ENCODE measurements around the gene CDC42.

Gene CDC42

GRCh38 chr1:22101199-22101598, 48.7 kb downstream of the CDC42 start:
- peaks cover 2% of the 10 kb centered on the region for H3K36me3 ChIP-seq (ENCODE audit: control insufficient read depth, insufficient read depth, low read length)
- WGBS (ENCODE audit: extremely low coverage, insufficient coverage, low lambda C conversion rate), result no CpG with 5 or more reads among the region's 1 CpG
- no peak overlapping the region for H2AK5ac ChIP-seq (ENCODE audit: low read length)

GRCh38 chr1:22101995-22102394, 49.5 kb downstream of the CDC42 start:
- Histone ChIP-seq H3K36me3 (ENCODE audit: control insufficient read depth, insufficient read depth, low read length) (no peaks in the 10 kb centered on the region), H2BK15ac (replicated peaks; ENCODE audit: low read depth) (no peak overlapping the region), H3K4me3 (ENCODE audit: low read length) (no peak overlapping the region), H4K8ac (ENCODE audit: low read depth, low read length) (no peak overlapping the region), H3K79me1 (ENCODE audit: low read length) (peaks cover 19% of the 10 kb centered on the region), H3K4ac (ENCODE audit: low read depth, low read length) (no peak overlapping the region), H3K79me2 (ENCODE audit: control insufficient read depth, insufficient read depth, low read length) (peaks cover 9% of the 10 kb centered on the region), H3K27ac (ENCODE audit: low read depth, low read length) (no peak overlapping the region), H3K18ac (ENCODE audit: low read length) (no peak overlapping the region), H3K23ac (ENCODE audit: low read length) (no peak overlapping the region), H3K4me2 (ENCODE audit: low read length) (no peak overlapping the region), H2BK5ac (ENCODE audit: low read length) (no peak overlapping the region), H2AK5ac (ENCODE audit: low read length) (no peak overlapping the region), H3K27me3 (ENCODE audit: insufficient read depth, low read length, poor library complexity) (no peaks in the 10 kb centered on the region), H3K56ac (ENCODE audit: low read length) (no peak overlapping the region), H4K5ac (ENCODE audit: low read length) (no peak overlapping the region), H2BK120ac (ENCODE audit: low read depth, low read length) (no peak overlapping the region), H3K4me1 (ENCODE audit: control insufficient read depth, low read depth, low read length) (no peaks in the 10 kb centered on the region), H3K9ac (ENCODE audit: low read length) (no peak overlapping the region)
- WGBS (ENCODE audit: extremely low coverage, insufficient coverage, low lambda C conversion rate), result no CpG with 5 or more reads among the region's 8 CpGs
- no peak for DNase-seq

More at GRCh38 chr1:22101199-22101598, 48.7 kb downstream of the CDC42 start:
- H3K4ac ChIP-seq (ENCODE audit: low read depth, low read length), result no peak overlapping the region
- H4K5ac ChIP-seq (ENCODE audit: low read length), result no peak overlapping the region
- no peak overlapping the region for H3K4me3 ChIP-seq (ENCODE audit: low read length)
- no peak overlapping the region for H3K4me2 ChIP-seq (ENCODE audit: low read length)
- H3K4me1 ChIP-seq (ENCODE audit: control insufficient read depth, low read depth, low read length), result no peaks in the 10 kb centered on the region
- DNase-seq, result no peak
- H2BK120ac ChIP-seq (ENCODE audit: low read depth, low read length), result no peak overlapping the region
- peaks cover 14% of the 10 kb centered on the region for H3K79me1 ChIP-seq (ENCODE audit: low read length)
- no peak overlapping the region for H3K56ac ChIP-seq (ENCODE audit: low read length)
- H2BK5ac ChIP-seq (ENCODE audit: low read length), result no peak overlapping the region
- no peak overlapping the region for H3K27ac ChIP-seq (ENCODE audit: low read depth, low read length)
- no peaks in the 10 kb centered on the region for H3K27me3 ChIP-seq (ENCODE audit: insufficient read depth, low read length, poor library complexity)
- peaks cover 2% of the 10 kb centered on the region for H3K79me2 ChIP-seq (ENCODE audit: control insufficient read depth, insufficient read depth, low read length)
- H3K18ac ChIP-seq (ENCODE audit: low read length), result no peak overlapping the region
- no peak overlapping the region for H2BK15ac ChIP-seq (replicated peaks; ENCODE audit: low read depth)
- no peak overlapping the region for H4K8ac ChIP-seq (ENCODE audit: low read depth, low read length)
- H3K9ac ChIP-seq (ENCODE audit: low read length), result no peak overlapping the region
- H3K23ac ChIP-seq (ENCODE audit: low read length), result no peak overlapping the region

GRCh38 chr1:22102746-22103145, 50.2 kb downstream of the CDC42 start:
- Histone ChIP-seq H3K36me3 (ENCODE audit: control insufficient read depth, insufficient read depth, low read length) (no peaks in the 10 kb centered on the region), H3K4me3 (ENCODE audit: low read length) (no peak overlapping the region), H3K4ac (ENCODE audit: low read depth, low read length) (no peak overlapping the region), H3K56ac (ENCODE audit: low read length) (no peak overlapping the region), H3K9ac (ENCODE audit: low read length) (no peak overlapping the region), H3K4me1 (ENCODE audit: control insufficient read depth, low read depth, low read length) (no peaks in the 10 kb centered on the region), H3K27ac (ENCODE audit: low read depth, low read length) (no peak overlapping the region), H4K5ac (ENCODE audit: low read length) (no peak overlapping the region), H2AK5ac (ENCODE audit: low read length) (no peak overlapping the region), H3K18ac (ENCODE audit: low read length) (no peak overlapping the region), H2BK15ac (replicated peaks; ENCODE audit: low read depth) (no peak overlapping the region), H3K79me1 (ENCODE audit: low read length) (peaks cover 20% of the 10 kb centered on the region), H2BK5ac (ENCODE audit: low read length) (no peak overlapping the region), H4K8ac (ENCODE audit: low read depth, low read length) (no peak overlapping the region), H2BK120ac (ENCODE audit: low read depth, low read length) (no peak overlapping the region), H3K27me3 (ENCODE audit: insufficient read depth, low read length, poor library complexity) (no peaks in the 10 kb centered on the region), H3K79me2 (ENCODE audit: control insufficient read depth, insufficient read depth, low read length) (peaks cover 9% of the 10 kb centered on the region), H3K4me2 (ENCODE audit: low read length) (no peak overlapping the region), H3K23ac (ENCODE audit: low read length) (no peak overlapping the region)
- no CpG with 5 or more reads among the region's 3 CpGs for WGBS (ENCODE audit: extremely low coverage, insufficient coverage, low lambda C conversion rate)
- DNase-seq, result no peak

GRCh38 chr1:22104094-22104493, 51.6 kb downstream of the CDC42 start:
- Histone ChIP-seq H4K8ac (ENCODE audit: low read depth, low read length) (no peak overlapping the region), H3K79me1 (ENCODE audit: low read length) (peaks cover 22% of the 10 kb centered on the region), H2AK5ac (ENCODE audit: low read length) (no peak overlapping the region), H2BK5ac (ENCODE audit: low read length) (no peak overlapping the region), H3K18ac (ENCODE audit: low read length) (no peak overlapping the region), H3K27me3 (ENCODE audit: insufficient read depth, low read length, poor library complexity) (no peaks in the 10 kb centered on the region), H2BK120ac (ENCODE audit: low read depth, low read length) (no peak overlapping the region), H3K23ac (ENCODE audit: low read length) (no peak overlapping the region), H3K9ac (ENCODE audit: low read length) (no peak overlapping the region), H3K27ac (ENCODE audit: low read depth, low read length) (no peak overlapping the region), H3K4me3 (ENCODE audit: low read length) (no peak overlapping the region), H4K5ac (ENCODE audit: low read length) (no peak overlapping the region), H2BK15ac (replicated peaks; ENCODE audit: low read depth) (no peak overlapping the region), H3K4me1 (ENCODE audit: control insufficient read depth, low read depth, low read length) (no peaks in the 10 kb centered on the region), H3K56ac (ENCODE audit: low read length) (no peak overlapping the region), H3K4ac (ENCODE audit: low read depth, low read length) (no peak overlapping the region), H3K79me2 (ENCODE audit: control insufficient read depth, insufficient read depth, low read length) (peaks cover 9% of the 10 kb centered on the region), H3K4me2 (ENCODE audit: low read length) (no peak overlapping the region), H3K36me3 (ENCODE audit: control insufficient read depth, insufficient read depth, low read length) (no peaks in the 10 kb centered on the region)
- WGBS (ENCODE audit: extremely low coverage, insufficient coverage, low lambda C conversion rate), result no CpG with 5 or more reads among the region's 6 CpGs
- no peak for DNase-seq

GRCh38 chr1:22104865-22105437, 52.4 kb downstream of the CDC42 start:
- no peak overlapping the region for H2BK120ac ChIP-seq (ENCODE audit: low read depth, low read length)
- H3K4me3 ChIP-seq (ENCODE audit: low read length), result no peak overlapping the region
- H3K4me1 ChIP-seq (ENCODE audit: control insufficient read depth, low read depth, low read length), result no peaks in the 10 kb centered on the region
- no peak overlapping the region for H3K9ac ChIP-seq (ENCODE audit: low read length)
- H3K27ac ChIP-seq (ENCODE audit: low read depth, low read length), result no peak overlapping the region
- H3K18ac ChIP-seq (ENCODE audit: low read length), result no peak overlapping the region
- no peaks in the 10 kb centered on the region for H3K27me3 ChIP-seq (ENCODE audit: insufficient read depth, low read length, poor library complexity)
- H2BK15ac ChIP-seq (replicated peaks; ENCODE audit: low read depth), result no peak overlapping the region
- no peak for DNase-seq
- H3K23ac ChIP-seq (ENCODE audit: low read length), result no peak overlapping the region
- H4K5ac ChIP-seq (ENCODE audit: low read length), result no peak overlapping the region
- H4K8ac ChIP-seq (ENCODE audit: low read depth, low read length), result no peak overlapping the region
- H3K79me1 ChIP-seq (ENCODE audit: low read length), result peaks cover 22% of the 10 kb centered on the region
- WGBS (ENCODE audit: extremely low coverage, insufficient coverage, low lambda C conversion rate), result no CpG with 5 or more reads among the region's 6 CpGs
- no peak overlapping the region for H3K4me2 ChIP-seq (ENCODE audit: low read length)
- H2AK5ac ChIP-seq (ENCODE audit: low read length), result no peak overlapping the region
- no peaks in the 10 kb centered on the region for H3K36me3 ChIP-seq (ENCODE audit: control insufficient read depth, insufficient read depth, low read length)
- H3K56ac ChIP-seq (ENCODE audit: low read length), result no peak overlapping the region
- H3K4ac ChIP-seq (ENCODE audit: low read depth, low read length), result no peak overlapping the region
- H3K79me2 ChIP-seq (ENCODE audit: control insufficient read depth, insufficient read depth, low read length), result peaks cover 9% of the 10 kb centered on the region
- no peak overlapping the region for H2BK5ac ChIP-seq (ENCODE audit: low read length)

GRCh38 chr1:22105611-22106207, 53.2 kb downstream of the CDC42 start:
- Histone ChIP-seq H3K36me3 (ENCODE audit: control insufficient read depth, insufficient read depth, low read length) (no peaks in the 10 kb centered on the region), H3K4me3 (ENCODE audit: low read length) (no peak overlapping the region), H3K79me1 (ENCODE audit: low read length) (peaks cover 22% of the 10 kb centered on the region), H2AK5ac (ENCODE audit: low read length) (no peak overlapping the region), H3K23ac (ENCODE audit: low read length) (no peak overlapping the region), H3K9ac (ENCODE audit: low read length) (no peak overlapping the region), H2BK5ac (ENCODE audit: low read length) (no peak overlapping the region), H4K5ac (ENCODE audit: low read length) (no peak overlapping the region), H3K4me2 (ENCODE audit: low read length) (no peak overlapping the region), H3K18ac (ENCODE audit: low read length) (no peak overlapping the region), H3K27ac (ENCODE audit: low read depth, low read length) (no peak overlapping the region), H3K27me3 (ENCODE audit: insufficient read depth, low read length, poor library complexity) (no peaks in the 10 kb centered on the region), H3K56ac (ENCODE audit: low read length) (no peak overlapping the region), H4K8ac (ENCODE audit: low read depth, low read length) (no peak overlapping the region), H2BK15ac (replicated peaks; ENCODE audit: low read depth) (no peak overlapping the region), H3K4me1 (ENCODE audit: control insufficient read depth, low read depth, low read length) (no peaks in the 10 kb centered on the region), H3K79me2 (ENCODE audit: control insufficient read depth, insufficient read depth, low read length) (peaks cover 9% of the 10 kb centered on the region), H2BK120ac (ENCODE audit: low read depth, low read length) (no peak overlapping the region), H3K4ac (ENCODE audit: low read depth, low read length) (no peak overlapping the region)
- DNase-seq, result peak; percentile 74
- no CpG with 5 or more reads among the region's 5 CpGs for WGBS (ENCODE audit: extremely low coverage, insufficient coverage, low lambda C conversion rate)
